ENCODE measurements around the gene RAB34. TPM values are rescaled to one million over a fixed set of nuclear protein-coding genes. Genes with fewer than 3 reads are reported as not detected.

RAB34 gene
- total and polyA plus RNA-seq, 9 of the 15 experiments (the other 6 are each of a cell fraction or from before 2014, with no cell fraction given): 0.07 to 3.8 (median 0.46) TPM; not detected in 1

DNA sequence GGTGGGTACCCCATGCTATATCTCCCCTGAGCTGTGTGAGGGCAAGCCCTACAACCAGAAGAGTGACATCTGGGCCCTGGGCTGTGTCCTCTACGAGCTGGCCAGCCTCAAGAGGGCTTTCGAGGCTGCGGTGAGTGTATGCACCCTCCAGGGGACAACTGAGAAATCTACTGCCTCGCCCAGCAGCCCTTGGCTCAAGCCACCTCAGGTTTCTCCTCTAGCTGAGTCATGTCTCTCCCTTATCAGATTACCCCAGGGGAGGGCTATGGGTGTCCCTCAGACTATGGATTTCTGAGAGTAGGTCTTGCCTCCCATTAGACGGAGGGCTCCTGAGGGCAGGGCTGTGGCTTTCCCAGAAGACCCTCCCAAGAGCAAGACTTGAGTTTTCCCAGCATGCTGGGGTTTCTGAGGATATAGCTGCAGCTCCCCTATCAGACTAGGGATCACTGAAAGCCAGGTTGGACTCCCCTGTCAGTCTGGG, 17.6 kb upstream of the RAB34 start (continued):
- TF ChIP-seq GABPA (tag; conservative IDR thresholded peaks at IDR 0.05; ENCODE audit: low read depth) (no peak), RHOXF2B (CRISPR knock-in tag; conservative IDR thresholded peaks at IDR 0.05) (no peak), SP2 (IDR thresholded peaks at IDR 0.05; ENCODE audit: extremely low read depth, low read depth, low read length, poor library complexity, severe bottlenecking) (no peak), ZNF224 (CRISPR knock-in tag; IDR thresholded peaks at IDR 0.05) (no peak), PHF8 (IDR thresholded peaks at IDR 0.05; ENCODE audit: borderline replicate concordance, low read length) (peak; percentile 35; the same call in 1 of the 2 replicates), KDM4B (IDR thresholded peaks at IDR 0.05; ENCODE audit: borderline replicate concordance in 2 of 2, low read depth in 1 of 2) (no peak), RB1 (IDR thresholded peaks at IDR 0.05; ENCODE audit: low read depth) (peak; percentile 40; the same call in 1 of the 2 replicates), L3MBTL2 (IDR thresholded peaks at IDR 0.05) (peak; percentile 78), THAP12 (CRISPR knock-in tag; IDR thresholded peaks at IDR 0.05) (no peak), RFX1 (IDR thresholded peaks at IDR 0.05) (no peak), SMARCB1 (IDR thresholded peaks at IDR 0.05; ENCODE audit: insufficient read length, low read depth) (peak; percentile 74), ZNF282 (CRISPR knock-in tag; IDR thresholded peaks at IDR 0.05) (no peak), ZNF830 (CRISPR knock-in tag; IDR thresholded peaks at IDR 0.05) (no peak)
- TF ChIP-seq, protein P1, sequence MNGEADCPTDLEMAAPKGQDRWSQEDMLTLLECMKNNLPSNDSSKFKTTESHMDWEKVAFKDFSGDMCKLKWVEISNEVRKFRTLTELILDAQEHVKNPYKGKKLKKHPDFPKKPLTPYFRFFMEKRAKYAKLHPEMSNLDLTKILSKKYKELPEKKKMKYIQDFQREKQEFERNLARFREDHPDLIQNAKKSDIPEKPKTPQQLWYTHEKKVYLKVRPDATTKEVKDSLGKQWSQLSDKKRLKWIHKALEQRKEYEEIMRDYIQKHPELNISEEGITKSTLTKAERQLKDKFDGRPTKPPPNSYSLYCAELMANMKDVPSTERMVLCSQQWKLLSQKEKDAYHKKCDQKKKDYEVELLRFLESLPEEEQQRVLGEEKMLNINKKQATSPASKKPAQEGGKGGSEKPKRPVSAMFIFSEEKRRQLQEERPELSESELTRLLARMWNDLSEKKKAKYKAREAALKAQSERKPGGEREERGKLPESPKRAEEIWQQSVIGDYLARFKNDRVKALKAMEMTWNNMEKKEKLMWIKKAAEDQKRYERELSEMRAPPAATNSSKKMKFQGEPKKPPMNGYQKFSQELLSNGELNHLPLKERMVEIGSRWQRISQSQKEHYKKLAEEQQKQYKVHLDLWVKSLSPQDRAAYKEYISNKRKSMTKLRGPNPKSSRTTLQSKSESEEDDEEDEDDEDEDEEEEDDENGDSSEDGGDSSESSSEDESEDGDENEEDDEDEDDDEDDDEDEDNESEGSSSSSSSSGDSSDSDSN (IDR thresholded peaks at IDR 0.05; ENCODE audit: borderline replicate concordance in 1 of 2, low read depth in 2 of 2, low read length in 2 of 2): peak; percentile 29 to 85; a peak in 2 of 4 replicates
- TF ChIP-seq, protein P2, sequence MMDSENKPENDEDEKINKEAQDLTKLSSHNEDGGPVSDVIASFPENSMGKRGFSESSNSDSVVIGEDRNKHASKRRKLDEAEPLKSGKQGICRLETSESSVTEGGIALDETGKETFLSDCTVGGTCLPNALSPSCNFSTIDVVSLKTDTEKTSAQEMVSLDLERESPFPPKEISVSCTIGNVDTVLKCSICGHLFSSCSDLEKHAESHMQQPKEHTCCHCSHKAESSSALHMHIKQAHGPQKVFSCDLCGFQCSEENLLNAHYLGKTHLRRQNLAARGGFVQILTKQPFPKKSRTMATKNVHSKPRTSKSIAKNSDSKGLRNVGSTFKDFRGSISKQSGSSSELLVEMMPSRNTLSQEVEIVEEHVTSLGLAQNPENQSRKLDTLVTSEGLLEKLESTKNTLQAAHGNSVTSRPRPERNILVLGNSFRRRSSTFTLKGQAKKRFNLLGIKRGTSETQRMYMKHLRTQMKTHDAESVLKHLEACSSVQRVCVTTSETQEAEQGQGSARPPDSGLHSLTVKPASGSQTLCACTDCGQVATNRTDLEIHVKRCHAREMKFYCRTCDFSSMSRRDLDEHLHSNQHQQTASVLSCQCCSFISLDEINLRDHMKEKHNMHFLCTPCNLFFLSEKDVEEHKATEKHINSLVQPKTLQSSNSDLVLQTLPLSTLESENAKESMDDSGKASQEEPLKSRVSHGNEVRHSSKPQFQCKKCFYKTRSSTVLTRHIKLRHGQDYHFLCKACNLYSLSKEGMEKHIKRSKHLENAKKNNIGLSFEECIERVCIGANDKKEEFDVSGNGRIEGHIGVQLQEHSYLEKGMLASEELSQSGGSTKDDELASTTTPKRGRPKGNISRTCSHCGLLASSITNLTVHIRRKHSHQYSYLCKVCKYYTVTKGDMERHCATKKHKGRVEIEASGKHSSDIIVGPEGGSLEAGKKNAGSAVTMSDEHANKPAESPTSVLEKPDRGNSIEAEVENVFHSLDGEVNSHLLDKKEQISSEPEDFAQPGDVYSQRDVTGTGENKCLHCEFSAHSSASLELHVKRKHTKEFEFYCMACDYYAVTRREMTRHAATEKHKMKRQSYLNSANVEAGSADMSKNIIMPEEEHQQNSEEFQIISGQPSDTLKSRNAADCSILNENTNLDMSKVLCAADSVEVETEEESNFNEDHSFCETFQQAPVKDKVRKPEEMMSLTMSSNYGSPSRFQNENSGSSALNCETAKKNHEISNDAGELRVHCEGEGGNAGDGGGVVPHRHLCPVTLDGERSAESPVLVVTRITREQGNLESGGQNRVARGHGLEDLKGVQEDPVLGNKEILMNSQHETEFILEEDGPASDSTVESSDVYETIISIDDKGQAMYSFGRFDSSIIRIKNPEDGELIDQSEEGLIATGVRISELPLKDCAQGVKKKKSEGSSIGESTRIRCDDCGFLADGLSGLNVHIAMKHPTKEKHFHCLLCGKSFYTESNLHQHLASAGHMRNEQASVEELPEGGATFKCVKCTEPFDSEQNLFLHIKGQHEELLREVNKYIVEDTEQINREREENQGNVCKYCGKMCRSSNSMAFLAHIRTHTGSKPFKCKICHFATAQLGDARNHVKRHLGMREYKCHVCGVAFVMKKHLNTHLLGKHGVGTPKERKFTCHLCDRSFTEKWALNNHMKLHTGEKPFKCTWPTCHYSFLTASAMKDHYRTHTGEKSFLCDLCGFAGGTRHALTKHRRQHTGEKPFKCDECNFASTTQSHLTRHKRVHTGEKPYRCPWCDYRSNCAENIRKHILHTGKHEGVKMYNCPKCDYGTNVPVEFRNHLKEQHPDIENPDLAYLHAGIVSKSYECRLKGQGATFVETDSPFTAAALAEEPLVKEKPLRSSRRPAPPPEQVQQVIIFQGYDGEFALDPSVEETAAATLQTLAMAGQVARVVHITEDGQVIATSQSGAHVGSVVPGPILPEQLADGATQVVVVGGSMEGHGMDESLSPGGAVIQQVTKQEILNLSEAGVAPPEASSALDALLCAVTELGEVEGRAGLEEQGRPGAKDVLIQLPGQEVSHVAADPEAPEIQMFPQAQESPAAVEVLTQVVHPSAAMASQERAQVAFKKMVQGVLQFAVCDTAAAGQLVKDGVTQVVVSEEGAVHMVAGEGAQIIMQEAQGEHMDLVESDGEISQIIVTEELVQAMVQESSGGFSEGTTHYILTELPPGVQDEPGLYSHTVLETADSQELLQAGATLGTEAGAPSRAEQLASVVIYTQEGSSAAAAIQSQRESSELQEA (IDR thresholded peaks at IDR 0.05; ENCODE audit: low read depth): no peak
